Parathyroid adenoma (tissue), 2 donors: Measurements from ENCODE around the gene DGKG.

ENCODE experiments used
- H2AFZ ChIP-seq: fragments of 300-600 bp; sonication (generic); one replicate; pipeline ENCODE4 v1.7.0; 2017; ENCODE audit warnings: antibody characterized with exemption, mild to moderate bottlenecking
- H3K27ac ChIP-seq: fragments of 300-600 bp; sonication (generic); one replicate; pipeline ENCODE4 v1.7.0; 2017
- H3K27me3 ChIP-seq: fragments of 300-600 bp; sonication (generic); one replicate; pipeline ENCODE4 v1.7.0; 2017; ENCODE audit warnings: low read length; ENCODE audit not compliant: control insufficient read depth, insufficient read depth
- H3K36me3 ChIP-seq: fragments of 300-600 bp; sonication (generic); one replicate; pipeline ENCODE4 v1.7.0; 2017; ENCODE audit warnings: low read length; ENCODE audit not compliant: control insufficient read depth, insufficient read depth
- H3K4me1 ChIP-seq: fragments of 300-600 bp; sonication (generic); one replicate; pipeline ENCODE4 v1.7.0; 2017; ENCODE audit warnings: control low read depth
- H3K4me2 ChIP-seq: fragments of 300-600 bp; sonication (generic); one replicate; pipeline ENCODE4 v1.7.0; 2017; ENCODE audit warnings: low read length
- H3K4me3 ChIP-seq: fragments of 300-600 bp; sonication (generic); one replicate; pipeline ENCODE4 v1.7.0; 2017; ENCODE audit warnings: low read depth, low read length
- H3K79me2 ChIP-seq: fragments of 300-600 bp; sonication (generic); one replicate; pipeline ENCODE4 v1.7.0; 2017; ENCODE audit warnings: control low read depth
- H3K9ac ChIP-seq: fragments of 300-600 bp; sonication (generic); one replicate; pipeline ENCODE4 v1.7.0; 2017; ENCODE audit warnings: mild to moderate bottlenecking
- H3K9me3 ChIP-seq: fragments of 300-600 bp; sonication (generic); one replicate; pipeline ENCODE4 v1.7.0; 2017; ENCODE audit warnings: low read length; ENCODE audit not compliant: control insufficient read depth
- TF ChIP-seq, protein P1 (sequence below): fragments of 300-600 bp; sonication (generic); IDR thresholded peaks from one replicate; pipeline ENCODE4 v1.7.0; 2017; ENCODE audit warnings: antibody characterized with exemption, mild to moderate bottlenecking
- donor health status: primary hyperparathyroidism.

DGKG gene

DNA sequence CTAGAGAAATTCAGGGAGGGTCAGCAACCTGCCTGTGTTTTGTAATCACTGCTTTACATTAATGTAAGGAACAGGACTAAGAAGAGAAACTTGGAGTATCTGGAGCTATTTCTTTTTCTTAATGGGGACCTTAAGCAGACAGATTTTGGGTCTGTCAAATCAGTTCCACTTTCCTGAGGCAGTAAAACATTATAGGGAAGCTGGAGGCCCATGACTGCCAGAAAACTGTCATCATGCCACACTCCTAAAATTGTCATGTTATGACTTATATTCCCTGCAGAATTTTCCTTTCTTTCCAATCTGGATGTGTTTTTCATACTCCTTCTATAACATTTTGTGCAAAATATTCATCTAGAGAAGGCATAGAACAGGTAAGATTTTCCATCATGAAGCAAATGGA, 28.8 kb downstream of the DGKG start:
- no peaks in the 10 kb centered on the region for H3K4me1 ChIP-seq

DNA sequence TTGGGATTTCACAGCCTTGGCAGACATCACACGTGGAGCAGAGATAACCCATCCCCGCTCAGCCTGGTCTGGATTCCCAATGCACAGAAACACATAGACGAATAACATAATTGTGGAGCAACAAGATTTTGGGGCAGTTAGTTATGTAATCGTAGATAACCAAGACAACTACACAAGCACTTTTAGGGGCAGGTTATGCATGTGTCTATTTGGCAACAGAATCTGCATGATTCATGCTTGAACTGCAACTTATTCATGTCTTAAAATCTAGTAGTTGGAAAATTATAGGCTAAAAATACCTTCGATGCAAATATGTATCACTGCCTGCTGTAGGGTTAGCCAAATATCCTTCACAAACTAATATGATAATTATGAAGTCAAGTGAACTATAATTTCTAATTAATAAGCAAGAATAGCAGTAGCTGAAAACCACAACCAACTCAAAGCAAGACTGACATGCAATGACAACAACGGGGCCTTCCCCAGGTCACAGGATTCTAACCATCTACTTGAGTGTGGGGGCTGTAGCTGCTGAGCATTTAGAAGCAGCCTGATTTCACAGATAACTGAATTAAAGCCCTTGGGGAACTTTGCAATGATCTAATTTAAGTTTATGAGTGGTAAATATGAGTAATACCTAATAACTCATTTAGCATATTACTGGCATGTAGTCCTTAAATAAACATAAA, 31.1 kb downstream of the DGKG start:
- Histone ChIP-seq H3K79me2 (no peaks in the 10 kb centered on the region), H3K4me2 (no peak overlapping the region), H3K9ac (no peak overlapping the region), H3K27me3 (no peaks in the 10 kb centered on the region), H3K27ac (no peak overlapping the region), H3K36me3 (no peaks in the 10 kb centered on the region), H2AFZ (no peak overlapping the region), H3K4me3 (no peak overlapping the region), H3K4me1 (no peaks in the 10 kb centered on the region), H3K9me3 (no peaks in the 10 kb centered on the region)
- TF ChIP-seq, protein P1, sequence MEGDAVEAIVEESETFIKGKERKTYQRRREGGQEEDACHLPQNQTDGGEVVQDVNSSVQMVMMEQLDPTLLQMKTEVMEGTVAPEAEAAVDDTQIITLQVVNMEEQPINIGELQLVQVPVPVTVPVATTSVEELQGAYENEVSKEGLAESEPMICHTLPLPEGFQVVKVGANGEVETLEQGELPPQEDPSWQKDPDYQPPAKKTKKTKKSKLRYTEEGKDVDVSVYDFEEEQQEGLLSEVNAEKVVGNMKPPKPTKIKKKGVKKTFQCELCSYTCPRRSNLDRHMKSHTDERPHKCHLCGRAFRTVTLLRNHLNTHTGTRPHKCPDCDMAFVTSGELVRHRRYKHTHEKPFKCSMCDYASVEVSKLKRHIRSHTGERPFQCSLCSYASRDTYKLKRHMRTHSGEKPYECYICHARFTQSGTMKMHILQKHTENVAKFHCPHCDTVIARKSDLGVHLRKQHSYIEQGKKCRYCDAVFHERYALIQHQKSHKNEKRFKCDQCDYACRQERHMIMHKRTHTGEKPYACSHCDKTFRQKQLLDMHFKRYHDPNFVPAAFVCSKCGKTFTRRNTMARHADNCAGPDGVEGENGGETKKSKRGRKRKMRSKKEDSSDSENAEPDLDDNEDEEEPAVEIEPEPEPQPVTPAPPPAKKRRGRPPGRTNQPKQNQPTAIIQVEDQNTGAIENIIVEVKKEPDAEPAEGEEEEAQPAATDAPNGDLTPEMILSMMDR, result no peak

More for the DNA sequence above, 28.8 kb downstream of the DGKG start:
- no peak overlapping the region for H3K4me2 ChIP-seq
- TF ChIP-seq, protein P1, result no peak
- no peaks in the 10 kb centered on the region for H3K79me2 ChIP-seq
- no peak overlapping the region for H3K27ac ChIP-seq
- no peaks in the 10 kb centered on the region for H3K27me3 ChIP-seq
- no peak overlapping the region for H3K4me3 ChIP-seq
- H3K36me3 ChIP-seq, result no peaks in the 10 kb centered on the region
- H3K9ac ChIP-seq, result no peak overlapping the region
- H2AFZ ChIP-seq, result no peak overlapping the region
- no peaks in the 10 kb centered on the region for H3K9me3 ChIP-seq

DNA sequence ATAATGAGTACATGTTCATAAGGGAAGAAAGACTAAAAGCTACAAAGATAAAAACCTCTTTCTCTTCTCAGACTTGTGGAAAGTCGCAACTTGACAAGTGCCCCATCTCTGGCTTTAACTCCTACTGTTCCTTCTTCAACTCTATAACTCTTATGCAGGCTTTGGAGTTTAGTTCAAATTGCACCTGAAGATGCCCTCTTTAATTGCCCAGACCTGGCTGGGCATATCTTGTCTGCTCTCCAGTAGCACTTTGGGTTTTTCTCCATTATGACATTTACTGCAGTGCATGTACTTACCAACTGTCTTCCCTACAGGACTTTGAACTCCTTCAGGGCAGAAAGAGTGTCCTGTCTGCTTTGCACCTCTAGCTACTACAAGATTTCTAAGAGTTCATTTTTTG, 32.4 kb downstream of the DGKG start:
- Histone ChIP-seq H3K9me3 (no peaks in the 10 kb centered on the region), H3K9ac (no peak overlapping the region), H3K27ac (no peak overlapping the region), H3K4me1 (no peaks in the 10 kb centered on the region), H2AFZ (no peak overlapping the region), H3K36me3 (no peaks in the 10 kb centered on the region), H3K4me2 (no peak overlapping the region), H3K79me2 (no peaks in the 10 kb centered on the region), H3K4me3 (no peak overlapping the region), H3K27me3 (no peaks in the 10 kb centered on the region)
- TF ChIP-seq, protein P1, result no peak

DNA sequence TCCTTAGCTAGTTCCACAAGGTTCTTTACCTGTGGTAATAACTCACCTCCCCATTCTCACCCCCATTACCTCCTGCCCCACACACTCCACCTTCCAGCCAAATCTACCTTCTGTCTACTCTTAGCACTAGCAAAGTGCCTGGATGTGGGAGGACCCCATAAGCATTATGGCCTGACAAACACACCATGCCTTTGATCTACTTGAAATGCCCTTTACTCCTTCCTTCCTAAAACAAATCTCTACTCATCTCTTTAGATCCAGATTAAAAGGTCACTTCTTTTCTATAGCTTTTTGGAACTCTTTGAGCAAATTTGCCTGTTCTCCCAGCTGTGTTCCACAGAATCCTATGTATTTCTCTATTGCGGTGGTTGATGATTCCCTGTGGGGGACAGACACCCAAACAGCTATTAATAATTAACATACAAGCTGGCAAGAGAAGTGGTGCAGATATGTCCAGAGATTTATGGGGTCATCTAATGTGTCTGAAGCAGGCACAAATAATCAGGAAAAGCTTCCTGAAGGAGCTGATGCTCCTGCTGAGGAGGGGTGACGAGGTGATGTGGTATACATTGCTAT, 34.0 kb downstream of the DGKG start:
- H3K9ac ChIP-seq, result no peak overlapping the region
- no peak overlapping the region for H3K27ac ChIP-seq
- no peak overlapping the region for H3K4me2 ChIP-seq
- H3K4me3 ChIP-seq, result no peak overlapping the region
- H3K27me3 ChIP-seq, result no peaks in the 10 kb centered on the region
- no peaks in the 10 kb centered on the region for H3K36me3 ChIP-seq
- no peaks in the 10 kb centered on the region for H3K9me3 ChIP-seq
- no peaks in the 10 kb centered on the region for H3K4me1 ChIP-seq
- H2AFZ ChIP-seq, result no peak overlapping the region
- TF ChIP-seq, protein P1, result no peak
- H3K79me2 ChIP-seq, result no peaks in the 10 kb centered on the region

DNA sequence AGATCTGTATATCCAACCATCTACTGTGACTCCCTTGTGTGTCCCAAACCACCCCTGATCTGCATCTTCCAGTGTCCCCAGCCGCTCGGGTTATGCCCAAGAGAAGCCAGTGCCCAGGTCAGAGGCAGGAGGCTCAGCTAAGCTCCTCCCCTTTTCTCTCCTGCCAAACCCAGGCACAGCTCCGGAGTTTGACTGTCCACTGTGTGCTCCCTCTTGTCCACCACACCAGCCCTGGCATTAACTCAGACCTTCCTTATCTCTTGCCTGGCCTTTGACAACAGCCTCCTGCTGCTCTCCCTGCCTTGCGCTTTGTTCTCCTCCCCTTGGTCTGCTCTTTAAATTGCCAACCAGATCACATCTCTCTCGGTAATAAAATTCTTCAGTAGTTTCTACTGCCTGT, 39.3 kb downstream of the DGKG start:
- Histone ChIP-seq H3K4me3 (no peak overlapping the region), H2AFZ (no peak overlapping the region), H3K36me3 (no peaks in the 10 kb centered on the region), H3K27ac (no peak overlapping the region), H3K79me2 (no peaks in the 10 kb centered on the region), H3K4me2 (no peak overlapping the region), H3K9ac (no peak overlapping the region), H3K9me3 (no peaks in the 10 kb centered on the region), H3K4me1 (no peaks in the 10 kb centered on the region), H3K27me3 (no peaks in the 10 kb centered on the region)
- TF ChIP-seq, protein P1, result no peak
